ENCODE measurements around the gene SSH3. TPM values are rescaled to one million over a fixed set of nuclear protein-coding genes. Genes with fewer than 3 reads are reported as not detected.

SSH3 gene
- total RNA-seq, 1 experiment from 2014 or later = 57.8 TPM

DNA sequence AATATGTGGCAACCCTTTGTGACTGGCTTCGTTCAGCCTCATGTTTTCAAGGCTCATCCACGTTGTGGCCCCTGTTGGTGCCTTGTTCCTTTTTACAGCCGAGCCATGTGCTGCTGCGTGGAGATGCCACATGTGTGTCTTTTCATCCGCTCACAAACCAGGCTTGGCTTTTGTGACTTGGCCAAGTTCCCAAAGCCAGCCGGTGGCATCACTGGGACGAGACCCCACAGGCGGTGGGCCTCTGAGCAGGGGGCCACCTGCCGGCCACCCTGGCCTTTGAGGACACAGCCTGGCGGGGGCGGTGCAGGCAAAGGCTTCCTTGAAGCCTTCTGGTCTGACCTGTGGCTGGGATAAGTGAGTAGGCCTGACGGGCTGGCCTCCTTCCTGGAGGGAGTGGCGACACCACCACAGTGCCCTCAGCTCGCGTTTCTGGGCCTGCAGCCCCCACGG, 26.5 kb upstream of the SSH3 start:
- Histone ChIP-seq H3K9me3 (ENCODE audit: control insufficient read depth in 1 of 2, insufficient read depth in 1 of 2, low read depth in 1 of 2, low read length in 2 of 2) (no peaks in the 10 kb centered on the region), H3K4me3 (replicated peaks in 1 of 2; ENCODE audit: low read depth in 1 of 2, low read length in 2 of 2) (peak overlapping the region in 1 of 2 experiments; percentile 41; a peak in 1 of 4 replicates), H3K27me3 (ENCODE audit: insufficient read depth, low read length) (no peaks in the 10 kb centered on the region), H3K36me3 (ENCODE audit: control insufficient read depth in 1 of 2, insufficient read depth in 2 of 2, low read length in 2 of 2) (peaks cover 9 to 24% of the 10 kb centered on the region in 2 experiments; a peak in 3 of 4 replicates), H3K4me2 (ENCODE audit: low read length) (peak overlapping the region; percentile 64), H2AFZ (ENCODE audit: low read depth, low read length, poor library complexity, severe bottlenecking) (no peak overlapping the region), H4K20me1 (ENCODE audit: insufficient read depth) (no peaks in the 10 kb centered on the region), H3K4me1 (ENCODE audit: control insufficient read depth in 1 of 2, insufficient read depth in 2 of 2, low read length in 2 of 2) (peaks cover 4 to 19% of the 10 kb centered on the region in 2 experiments), H3K9ac (ENCODE audit: low read length) (peak overlapping the region; percentile 38; the same call in 1 of the 2 replicates), H3K9me2 (ENCODE audit: insufficient read depth) (no peaks in the 10 kb centered on the region), H3K27ac (ENCODE audit: low read depth, low read length) (peak overlapping the region; percentile 57), H3K79me2 (ENCODE audit: insufficient read depth, low read length) (peaks cover 67% of the 10 kb centered on the region)
- POLR2A ChIA-PET = no interaction called here
- DNase-seq (ENCODE audit: low read depth, low spot score) = no peak
- intact Hi-C loops (cut with micrococcal nuclease) = no loop called here
- TF ChIP-seq SP1 (IDR thresholded peaks at IDR 0.05; ENCODE audit: low read depth) = no peak
- no peak for TF ChIP-seq TCF7L2 (IDR thresholded peaks at IDR 0.05; ENCODE audit: borderline replicate concordance, extremely low read depth, insufficient read depth, insufficient read length)
- no peak for TF ChIP-seq SIN3A (IDR thresholded peaks at IDR 0.05; ENCODE audit: low read depth)
- no peak for TF ChIP-seq SRF (IDR thresholded peaks at IDR 0.05; ENCODE audit: low read depth)
- TF ChIP-seq ZBTB33 (IDR thresholded peaks at IDR 0.05; ENCODE audit: extremely low read depth, insufficient replicate concordance, low read length) = no peak
- TF ChIP-seq, protein P1, sequence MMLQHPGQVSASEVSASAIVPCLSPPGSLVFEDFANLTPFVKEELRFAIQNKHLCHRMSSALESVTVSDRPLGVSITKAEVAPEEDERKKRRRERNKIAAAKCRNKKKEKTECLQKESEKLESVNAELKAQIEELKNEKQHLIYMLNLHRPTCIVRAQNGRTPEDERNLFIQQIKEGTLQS (IDR thresholded peaks at IDR 0.05) = no peak
- TF ChIP-seq REST (IDR thresholded peaks at IDR 0.05; ENCODE audit: low read depth) = no peak
- TF ChIP-seq, protein P2, sequence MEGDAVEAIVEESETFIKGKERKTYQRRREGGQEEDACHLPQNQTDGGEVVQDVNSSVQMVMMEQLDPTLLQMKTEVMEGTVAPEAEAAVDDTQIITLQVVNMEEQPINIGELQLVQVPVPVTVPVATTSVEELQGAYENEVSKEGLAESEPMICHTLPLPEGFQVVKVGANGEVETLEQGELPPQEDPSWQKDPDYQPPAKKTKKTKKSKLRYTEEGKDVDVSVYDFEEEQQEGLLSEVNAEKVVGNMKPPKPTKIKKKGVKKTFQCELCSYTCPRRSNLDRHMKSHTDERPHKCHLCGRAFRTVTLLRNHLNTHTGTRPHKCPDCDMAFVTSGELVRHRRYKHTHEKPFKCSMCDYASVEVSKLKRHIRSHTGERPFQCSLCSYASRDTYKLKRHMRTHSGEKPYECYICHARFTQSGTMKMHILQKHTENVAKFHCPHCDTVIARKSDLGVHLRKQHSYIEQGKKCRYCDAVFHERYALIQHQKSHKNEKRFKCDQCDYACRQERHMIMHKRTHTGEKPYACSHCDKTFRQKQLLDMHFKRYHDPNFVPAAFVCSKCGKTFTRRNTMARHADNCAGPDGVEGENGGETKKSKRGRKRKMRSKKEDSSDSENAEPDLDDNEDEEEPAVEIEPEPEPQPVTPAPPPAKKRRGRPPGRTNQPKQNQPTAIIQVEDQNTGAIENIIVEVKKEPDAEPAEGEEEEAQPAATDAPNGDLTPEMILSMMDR (IDR thresholded peaks at IDR 0.05 in 2 of 3, conservative IDR thresholded peaks at IDR 0.05 in 1 of 3; ENCODE audit: borderline replicate concordance in 1 of 3, insufficient read depth in 1 of 3, low read depth in 2 of 3, low read length in 2 of 3) = no peak; a peak in 1 of 6 replicates
- TF ChIP-seq EGR1 (IDR thresholded peaks at IDR 0.05; ENCODE audit: low read depth) = no peak
- TF ChIP-seq, protein P3, sequence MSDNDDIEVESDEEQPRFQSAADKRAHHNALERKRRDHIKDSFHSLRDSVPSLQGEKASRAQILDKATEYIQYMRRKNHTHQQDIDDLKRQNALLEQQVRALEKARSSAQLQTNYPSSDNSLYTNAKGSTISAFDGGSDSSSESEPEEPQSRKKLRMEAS (IDR thresholded peaks at IDR 0.05) = no peak
- TF ChIP-seq POLR2A (IDR thresholded peaks at IDR 0.05; ENCODE audit: borderline replicate concordance, extremely low read depth, insufficient read depth, insufficient read length) = no peak
- TF ChIP-seq RAD21 (IDR thresholded peaks at IDR 0.05; ENCODE audit: low read depth) = no peak
- no peak for TF ChIP-seq ZFX (IDR thresholded peaks at IDR 0.05)
- TF ChIP-seq FOSL1 (IDR thresholded peaks at IDR 0.05; ENCODE audit: low read depth) = no peak
- no peak for TF ChIP-seq EZH2 (IDR thresholded peaks at IDR 0.05)
- no peak for TF ChIP-seq EZH2phosphoT487 (IDR thresholded peaks at IDR 0.05; ENCODE audit: borderline replicate concordance)
- TF ChIP-seq POLR2AphosphoS5 (IDR thresholded peaks at IDR 0.05; ENCODE audit: low read depth, low read length) = no peak
- TF ChIP-seq ZNF274 (IDR thresholded peaks at IDR 0.05; ENCODE audit: low read depth, low read length) = no peak
- no TSS peak for BruUV-seq (replicated peaks)
- RAD21 ChIA-PET (ENCODE audit: low non-redundant PET in 1 of 2, low total read pairs in 2 of 2, uncharacterized antibody in 2 of 2, unreplicated experiment in 2 of 2) = no interaction called here
- CTCF ChIA-PET = interaction anchor here (1.2 kb wide), 1 partner anchor 10 kb away, joined by 5 read pairs; the partner anchor contains the start of gene GRK2
- ATAC-seq = peak; percentile 20; the same call in 1 of the 2 replicates

All from HCT116 (cell line).